HG02678 (cell line): Measurements from ENCODE around the gene GDAP2.
"Not testable (repeated sequence)": the region's sequence is repeated elsewhere in the genome, so short reads cannot be mapped to it uniquely, and the experiment has no call there.

Experiments
- ATAC-seq: cut with Tn5 transposase; IDR thresholded peaks from one replicate; pipeline ENCODE4 v1.9.1; 2021; ENCODE audit warnings: mild to moderate bottlenecking, moderate library complexity; ENCODE audit not compliant: unreplicated experiment

GDAP2 gene

GRCh38 chr1:117902944-117903343 lies 26.5 kb downstream of the GDAP2 start:
- no peak for ATAC-seq

- no peak for ATAC-seq
Observed at GRCh38 chr1:117899801-117900200, 29.6 kb downstream of the GDAP2 start.

- no peak for ATAC-seq
Observed at GRCh38 chr1:117897551-117897950, 31.9 kb downstream of the GDAP2 start.

GRCh38 chr1:117895482-117896114 lies 33.8 kb downstream of the GDAP2 start:
- ATAC-seq, result peak; percentile 89

- ATAC-seq, result no peak
Observed at GRCh38 chr1:117894078-117894477, 35.3 kb downstream of the GDAP2 start.

- ATAC-seq, result no peak
Observed at GRCh38 chr1:117892512-117892911, 36.9 kb downstream of the GDAP2 start.

GRCh38 chr1:117890452-117890851 lies 39.0 kb downstream of the GDAP2 start:
- ATAC-seq, result no peak

GRCh38 chr1:117886101-117886795 lies 43.2 kb downstream of the GDAP2 start:
- ATAC-seq, result no peak

- ATAC-seq, result no peak
Observed at GRCh38 chr1:117883616-117884015, 45.8 kb downstream of the GDAP2 start.

GRCh38 chr1:117879284-117879683 lies 50.1 kb downstream of the GDAP2 start:
- ATAC-seq, result no peak

- ATAC-seq, result no peak
Observed at GRCh38 chr1:117877823-117878222, 51.6 kb downstream of the GDAP2 start.

GRCh38 chr1:117871013-117871412 lies 58.4 kb downstream of the GDAP2 start:
- no peak for ATAC-seq

GRCh38 chr1:117861694-117862093 lies 67.7 kb downstream of the GDAP2 start:
- ATAC-seq, result no peak

GRCh38 chr1:117860896-117861610 lies 68.4 kb downstream of the GDAP2 start:
- no peak for ATAC-seq

- no peak for ATAC-seq
Observed at GRCh38 chr1:117859901-117860300, 69.5 kb downstream of the GDAP2 start.

- no peak for ATAC-seq
Observed at GRCh38 chr1:117857418-117857817, 72.0 kb downstream of the GDAP2 start.

- ATAC-seq, result no peak
Observed at GRCh38 chr1:117852853-117853553, 76.4 kb downstream of the GDAP2 start.

GRCh38 chr1:117851687-117852086 lies 77.7 kb downstream of the GDAP2 start:
- no peak for ATAC-seq

- ATAC-seq, result no peak
Observed at GRCh38 chr1:117846674-117847425, 82.6 kb downstream of the GDAP2 start.

GRCh38 chr1:117844478-117844877 lies 84.9 kb downstream of the GDAP2 start:
- ATAC-seq, result not testable (repeated sequence)

GRCh38 chr1:117843791-117844190 lies 85.6 kb downstream of the GDAP2 start:
- ATAC-seq, result no peak
